ENCODE results near the gene PTPRF.
A peak's percentile ranks its signal among the peaks of the same experiment; 100 is the strongest.

PTPRF gene

GRCh38 chr1:43554444-43554992 is 23.8 kb downstream of the PTPRF start:
- DNase-seq: no peak

- no peak for DNase-seq
Measured at GRCh38 chr1:43556782-43557181, 26.1 kb downstream of the PTPRF start.

DNA sequence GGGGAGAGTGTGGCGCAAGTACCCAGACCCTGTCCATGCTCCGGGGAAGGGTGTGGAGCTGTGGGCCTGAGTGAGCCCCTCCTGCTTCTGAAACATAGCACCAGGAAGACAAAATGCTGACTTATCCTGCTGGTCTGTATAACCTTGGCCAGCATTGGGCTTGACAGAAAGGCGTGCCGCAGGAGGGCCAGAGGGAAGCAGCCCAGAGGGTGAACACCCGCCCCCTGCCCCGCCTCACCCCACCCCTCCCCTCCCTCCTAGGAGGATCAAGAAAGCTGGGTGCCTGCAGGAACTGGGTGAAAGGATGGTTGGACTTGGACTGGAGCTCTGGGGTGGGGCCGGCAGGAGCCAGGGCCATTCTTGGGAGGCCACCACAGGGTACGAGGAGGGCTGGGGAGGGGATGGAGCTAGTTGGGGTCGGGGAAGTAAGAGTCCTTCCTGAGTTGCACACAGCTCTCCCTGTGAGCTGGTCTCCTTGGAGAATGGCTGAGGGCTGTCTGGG is 27.1 kb downstream of the PTPRF start:
- DNase-seq: no peak

- DNase-seq: no peak
Measured at GRCh38 chr1:43558346-43558841, 27.7 kb downstream of the PTPRF start.

- DNase-seq: no peak
Measured at GRCh38 chr1:43559714-43560113, 29.0 kb downstream of the PTPRF start.

DNA sequence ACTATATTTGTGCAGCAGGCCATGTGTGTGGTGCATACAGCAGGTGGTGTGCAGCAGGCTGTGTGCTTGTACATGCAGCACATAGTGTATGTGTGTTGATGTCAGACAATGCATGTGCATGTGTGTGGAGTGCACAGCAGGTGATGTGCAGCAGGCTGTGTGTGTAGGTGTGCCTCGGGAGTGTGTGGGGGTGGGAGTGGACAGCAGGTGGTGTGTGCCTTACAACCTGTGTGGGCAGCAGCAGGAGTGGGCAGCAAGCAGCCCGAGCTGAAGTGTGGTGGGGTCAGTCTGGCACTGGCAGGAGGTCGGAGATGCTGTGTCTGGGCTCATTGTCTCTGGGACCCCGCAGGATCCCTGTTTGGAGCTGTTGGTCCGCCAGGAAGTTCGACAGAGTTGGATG is 29.6 kb downstream of the PTPRF start:
- DNase-seq: no peak

- peak; percentile 81 for DNase-seq
Measured at GRCh38 chr1:43563876-43564539, 33.3 kb downstream of the PTPRF start.

GRCh38 chr1:43564551-43565348 is 34.1 kb downstream of the PTPRF start:
- DNase-seq: peak; percentile 95

GRCh38 chr1:43565600-43566360 is 35.1 kb downstream of the PTPRF start:
- DNase-seq: peak; percentile 48

DNA sequence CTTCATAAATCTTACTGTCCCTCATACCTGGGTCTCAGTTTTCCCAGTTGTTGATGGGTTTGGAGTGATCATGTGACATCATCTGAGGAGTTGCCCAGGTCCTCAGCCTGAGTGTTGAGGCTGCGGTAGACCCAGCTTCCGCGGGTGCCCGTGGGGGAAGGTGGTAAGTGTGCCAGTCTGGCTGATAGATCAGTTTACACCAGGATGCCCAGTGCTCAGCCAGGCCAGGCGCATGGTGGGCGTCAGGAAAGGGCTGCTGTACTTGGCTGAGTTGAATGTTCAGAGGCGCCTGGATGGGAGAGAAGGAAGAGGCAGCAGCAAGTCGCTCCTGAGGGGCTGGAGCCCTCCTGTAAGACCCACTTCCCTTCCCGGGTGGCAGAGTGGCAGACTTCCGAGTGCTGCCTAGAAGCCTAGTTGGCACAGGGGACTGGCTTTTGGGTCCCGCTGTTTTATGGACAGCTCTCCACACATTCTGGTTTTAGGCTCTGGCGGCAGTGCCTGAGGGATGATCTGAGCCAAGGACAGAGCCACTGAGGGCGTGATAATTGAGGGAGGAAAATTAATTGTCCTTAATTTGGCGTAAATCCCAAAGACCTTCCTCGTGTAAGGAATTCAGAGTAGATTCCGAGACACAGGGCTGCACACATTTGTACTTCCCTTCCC is 35.8 kb downstream of the PTPRF start:
- no peak for DNase-seq

DNA sequence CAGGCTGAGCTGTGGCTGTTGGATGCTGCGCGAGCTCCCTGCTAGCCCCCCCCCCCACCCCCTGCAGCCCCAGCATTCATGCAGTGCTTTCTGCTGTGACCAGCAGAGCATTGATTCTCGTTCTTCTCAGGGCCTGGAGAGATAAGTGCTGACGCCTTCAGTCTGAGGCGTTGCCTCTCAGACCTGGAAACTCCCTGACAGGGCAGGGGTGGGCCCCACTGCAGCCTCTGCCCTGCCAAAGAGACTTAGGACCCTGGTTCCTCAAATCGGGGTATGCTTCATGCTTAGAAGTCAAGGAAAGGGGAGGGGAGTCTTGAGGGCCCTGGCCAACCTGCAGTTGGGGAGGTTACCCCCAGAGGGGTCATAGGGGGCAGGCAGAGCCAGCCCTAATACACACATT is 38.5 kb downstream of the PTPRF start:
- no peak for DNase-seq

GRCh38 chr1:43570277-43570676 is 39.6 kb downstream of the PTPRF start:
- no peak for DNase-seq

DNA sequence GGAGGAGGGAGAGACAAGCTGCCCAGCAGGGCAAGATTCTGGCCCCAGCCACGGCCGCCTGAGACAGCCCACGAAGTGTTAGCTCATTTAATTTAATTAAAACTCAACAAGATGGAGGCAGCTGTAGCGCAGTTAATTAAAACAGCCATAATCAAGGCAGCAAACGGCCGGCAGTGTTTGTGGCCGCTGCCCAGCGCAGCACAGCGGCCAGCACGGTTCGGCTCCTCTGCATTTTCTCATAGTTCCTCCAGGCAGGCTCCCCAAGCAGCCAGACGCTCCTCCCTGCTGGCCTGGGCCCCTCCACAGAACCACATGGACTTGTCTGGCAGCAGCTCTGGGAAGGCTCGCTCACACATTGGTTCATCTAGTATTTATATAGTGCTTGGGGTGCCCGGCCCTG is 40.0 kb downstream of the PTPRF start:
- DNase-seq: no peak

- no peak for DNase-seq
Measured at GRCh38 chr1:43572084-43572483, 41.4 kb downstream of the PTPRF start.

GRCh38 chr1:43572538-43572937 is 41.9 kb downstream of the PTPRF start:
- no peak for DNase-seq

GRCh38 chr1:43573066-43573800 is 42.5 kb downstream of the PTPRF start:
- no peak for DNase-seq

DNA sequence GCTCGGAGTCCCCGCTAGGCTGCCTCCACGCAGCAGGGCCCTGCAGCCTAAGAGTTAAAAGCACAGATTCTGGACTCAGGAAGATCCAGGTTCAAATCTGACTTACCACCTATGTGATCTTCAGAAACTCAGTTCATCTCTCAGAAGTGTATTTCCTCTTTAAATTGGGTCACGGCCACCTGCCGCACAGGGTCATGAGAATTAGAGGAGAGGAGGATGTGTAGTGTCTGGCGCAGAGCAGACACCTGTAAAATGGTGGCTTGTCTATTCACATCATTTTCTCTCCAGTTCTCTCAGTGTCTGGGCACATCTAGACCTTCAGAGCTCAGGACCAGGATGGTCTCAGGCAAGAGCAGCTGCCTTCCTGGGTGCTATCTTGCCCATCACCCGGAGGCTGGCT is 45.8 kb downstream of the PTPRF start:
- no peak for DNase-seq

DNA sequence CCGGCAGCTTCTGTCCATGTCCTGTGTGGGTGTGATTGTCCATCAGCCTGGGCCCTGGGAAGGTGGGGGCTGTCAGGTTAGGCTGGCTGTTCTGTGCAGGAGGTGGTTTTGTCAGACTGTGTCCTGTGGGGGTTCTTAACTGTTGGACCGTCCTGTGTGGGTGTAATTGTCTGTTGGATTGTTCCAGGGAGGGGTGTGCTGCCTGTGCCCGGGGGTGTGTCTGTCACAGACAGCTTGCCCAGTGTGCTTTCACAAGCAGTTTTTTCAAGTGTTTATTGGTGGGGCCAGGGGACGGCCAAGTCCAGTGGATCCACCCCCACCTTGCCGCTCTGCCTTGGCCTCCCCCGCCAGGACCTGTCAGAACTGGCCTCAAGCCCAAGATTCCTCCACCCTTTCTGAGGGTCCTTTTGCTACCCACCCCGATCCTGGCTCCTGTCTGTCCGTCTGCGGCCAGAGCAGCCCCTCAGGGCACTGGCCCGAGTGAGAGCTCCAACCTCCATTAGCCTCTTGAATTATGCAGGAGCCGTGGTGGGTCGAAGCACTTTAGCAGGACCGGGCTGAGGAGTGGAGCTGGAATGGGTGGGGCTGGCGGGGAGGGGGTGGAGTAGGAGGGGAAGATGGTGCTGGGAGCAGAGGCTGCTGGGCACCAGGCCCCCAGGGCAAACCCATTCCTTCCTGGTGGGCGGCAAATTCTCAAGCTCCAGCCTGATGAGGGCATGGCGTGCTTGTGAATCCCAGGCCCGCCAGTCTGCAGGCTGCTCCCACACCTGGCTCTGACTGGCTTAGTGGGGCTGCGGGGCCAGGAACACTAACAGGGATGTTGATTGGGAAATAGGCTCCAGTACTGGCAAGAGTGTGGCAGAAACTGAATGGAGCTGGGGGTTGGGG is 47.2 kb downstream of the PTPRF start:
- DNase-seq: no peak

DNA sequence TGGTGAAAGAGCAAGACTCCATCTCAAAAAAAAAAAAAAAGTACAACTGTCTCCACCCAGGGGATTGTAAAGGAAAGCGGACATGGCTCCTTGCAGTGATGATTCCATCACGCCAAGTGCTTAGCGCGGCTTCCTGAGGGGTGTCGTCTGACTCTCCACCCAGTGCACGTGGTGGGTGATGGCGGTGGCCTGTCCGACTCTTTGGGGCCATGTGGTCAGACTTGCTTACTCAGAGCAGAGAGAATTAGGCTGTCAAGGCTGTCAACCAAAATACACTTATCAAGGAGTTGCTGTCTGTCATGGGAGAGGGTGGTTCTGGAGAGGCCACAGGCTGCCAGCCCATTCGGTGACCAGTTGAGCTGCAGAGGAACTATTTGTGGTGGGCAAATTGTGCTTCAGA is 49.4 kb downstream of the PTPRF start:
- DNase-seq: no peak

GRCh38 chr1:43582162-43582566 is 51.5 kb downstream of the PTPRF start:
- DNase-seq: peak; percentile 88

GRCh38 chr1:43583058-43583457 is 52.4 kb downstream of the PTPRF start:
- DNase-seq: no peak

All from DMS 273 treated with DMSO at 0.1 percent for 48 hours (cell line).